ENCODE measurements around the gene UBE2QL1.

UBE2QL1 gene

DNA sequence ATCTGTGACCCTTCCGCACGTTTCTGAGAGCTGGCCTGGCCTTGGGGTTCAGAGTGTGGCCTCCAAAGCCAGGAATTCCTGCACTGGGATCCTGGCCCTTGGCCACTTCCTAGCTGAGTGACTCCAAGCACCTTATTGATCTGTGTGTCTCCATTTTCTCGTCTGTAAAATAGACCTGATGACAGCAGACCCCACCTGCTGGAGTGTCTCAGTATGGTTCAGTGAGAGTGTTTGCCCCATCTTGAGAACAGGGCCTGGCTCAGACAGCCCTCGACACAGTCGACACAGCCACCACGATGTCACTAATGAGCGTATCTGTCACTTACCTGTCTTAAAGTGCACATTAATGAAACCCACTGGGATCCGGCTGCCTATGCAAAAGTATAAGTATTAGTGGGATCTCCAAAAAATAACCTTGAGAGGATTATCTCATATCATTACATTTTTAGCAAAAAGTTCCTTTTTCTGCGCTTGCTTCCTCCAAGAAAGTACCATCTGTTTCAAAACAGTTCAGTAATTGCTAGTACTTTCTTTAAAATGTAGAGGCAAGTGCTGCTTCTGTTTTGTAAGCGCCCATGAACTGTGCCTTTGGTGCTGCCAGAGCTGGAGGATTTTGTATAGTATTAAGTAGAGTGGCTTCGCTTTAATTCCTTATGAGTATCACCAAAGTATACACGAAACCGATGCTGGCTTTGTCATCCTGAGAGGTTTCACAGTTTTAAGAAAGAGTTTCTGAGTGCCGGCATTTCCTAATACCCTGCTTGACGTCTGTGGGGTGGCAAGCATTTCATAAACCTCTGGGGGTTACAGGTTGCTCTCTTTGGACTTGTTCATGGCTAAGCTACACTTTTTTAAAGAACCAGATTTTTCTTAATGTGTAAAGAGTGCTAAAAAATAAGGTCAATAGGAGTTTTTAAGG lies 31.7 kb downstream of the UBE2QL1 start:
- DNase-seq: no peak

DNA sequence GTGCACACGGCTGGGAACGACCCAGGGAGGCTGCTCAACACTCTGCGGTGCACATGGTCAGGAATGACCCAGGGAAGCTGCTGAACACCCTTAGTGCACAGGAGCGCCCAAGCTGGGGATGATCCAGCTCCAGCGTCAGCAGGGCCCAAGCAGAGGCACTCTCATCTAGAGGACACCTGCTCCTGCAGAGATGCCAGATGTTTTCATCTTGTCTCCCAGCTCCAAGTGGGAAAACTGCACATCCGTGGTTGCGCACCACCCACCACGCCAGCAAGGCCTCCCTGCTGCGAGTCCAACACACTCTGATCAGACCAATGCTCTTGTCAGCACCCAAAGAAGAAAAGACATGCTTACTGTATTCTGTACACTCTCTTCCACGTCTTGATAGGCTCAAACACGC lies 34.1 kb downstream of the UBE2QL1 start:
- DNase-seq: no peak

DNA sequence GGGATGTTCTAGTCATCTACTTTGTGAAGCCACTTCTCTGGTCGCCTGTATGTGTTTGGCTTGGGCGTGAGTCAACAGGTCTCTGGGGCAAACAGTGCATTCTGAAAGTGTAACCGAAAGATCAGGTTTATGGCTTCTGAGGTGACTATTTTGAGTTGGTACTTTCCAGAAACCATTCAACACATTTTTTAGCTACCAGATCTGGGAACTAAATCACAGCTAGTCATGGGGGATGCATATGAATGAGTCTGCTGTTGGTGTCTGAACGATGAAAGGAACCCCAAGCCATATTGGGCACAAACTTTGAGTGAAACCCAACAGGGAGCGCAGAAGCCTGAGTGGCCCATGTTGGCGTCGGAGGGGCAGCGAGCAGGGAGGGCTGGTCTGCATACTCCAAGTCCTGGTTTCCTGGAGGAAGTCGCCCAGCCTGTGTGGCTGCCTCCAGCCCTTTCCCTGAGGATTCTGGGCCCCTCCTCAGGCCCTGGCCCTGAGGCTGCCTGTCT lies 35.3 kb downstream of the UBE2QL1 start:
- DNase-seq: no peak

DNA sequence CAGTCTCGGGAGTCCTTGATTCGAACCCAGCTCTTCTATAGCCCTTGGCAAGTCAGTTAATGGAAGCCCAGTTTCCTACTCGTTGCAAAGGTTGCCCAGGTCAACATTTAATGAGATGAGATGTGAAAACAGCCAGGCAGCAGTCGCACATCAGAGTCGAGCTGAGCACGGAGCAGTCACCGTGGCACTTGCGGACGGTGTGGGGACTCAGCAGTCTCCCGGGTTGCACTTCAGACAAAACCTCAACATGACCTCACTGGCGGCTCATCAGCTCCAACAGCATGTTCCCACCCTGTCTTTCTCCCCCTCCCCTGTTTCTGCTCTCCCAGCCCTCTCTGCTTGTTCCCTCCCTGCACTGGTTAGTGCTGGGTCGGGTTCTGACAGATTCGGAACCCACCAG lies 35.8 kb downstream of the UBE2QL1 start:
- no peak for DNase-seq

DNA sequence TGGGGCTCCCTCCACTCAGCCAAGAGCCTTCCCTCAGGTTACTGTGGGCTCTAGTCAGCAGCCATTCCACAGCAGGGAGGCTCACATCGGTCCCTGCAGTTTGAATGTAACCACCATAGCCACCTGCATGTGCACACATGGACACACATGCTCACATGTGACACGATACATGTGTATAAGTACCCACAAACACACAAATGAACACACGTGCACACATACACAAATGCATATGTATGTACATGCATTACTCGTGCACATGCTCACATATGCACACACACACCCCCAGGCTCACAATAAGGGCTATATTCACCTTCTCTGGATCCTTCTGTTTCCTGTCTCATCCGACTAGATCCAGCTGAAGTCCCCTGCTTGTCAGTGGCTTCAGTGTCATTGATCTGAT lies 36.2 kb downstream of the UBE2QL1 start:
- DNase-seq: no peak

DNA sequence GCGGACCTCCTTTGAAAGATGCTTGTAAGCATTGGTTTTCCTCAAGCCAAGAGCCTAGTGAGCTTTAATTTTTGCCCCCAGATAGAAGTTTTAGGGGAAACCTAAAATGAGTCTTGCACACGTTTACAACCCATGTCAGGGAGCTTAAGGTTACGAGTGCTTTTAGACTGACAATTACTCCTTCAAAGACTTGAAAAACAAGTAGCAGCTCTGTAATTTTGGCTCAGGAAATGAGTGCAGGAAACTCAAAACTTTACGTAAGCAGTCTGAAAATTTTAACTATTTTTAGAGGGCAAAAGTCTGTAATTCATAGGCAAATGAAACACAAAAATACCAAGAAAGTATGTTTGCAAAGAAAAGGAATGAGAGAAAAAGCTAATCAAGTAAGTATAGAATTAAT lies 36.8 kb downstream of the UBE2QL1 start:
- DNase-seq: no peak

DNA sequence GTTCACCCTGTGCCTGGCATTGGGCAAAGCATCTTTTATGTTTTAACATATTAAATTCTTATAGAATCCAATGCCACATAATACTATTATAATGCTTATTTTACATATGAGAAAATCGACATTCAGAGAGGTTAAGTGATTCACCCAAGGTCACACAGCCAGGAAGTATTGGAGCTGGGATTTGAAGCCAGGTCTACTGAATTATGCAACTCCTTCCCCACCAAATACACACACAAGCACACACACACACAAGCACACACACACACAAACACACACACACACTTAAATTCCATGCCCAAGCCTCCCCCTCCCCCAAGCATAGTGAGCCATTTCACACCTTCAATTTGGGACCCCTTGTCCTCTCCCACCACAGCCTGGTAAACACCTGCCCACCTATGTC lies 37.4 kb downstream of the UBE2QL1 start:
- DNase-seq: no peak

DNA sequence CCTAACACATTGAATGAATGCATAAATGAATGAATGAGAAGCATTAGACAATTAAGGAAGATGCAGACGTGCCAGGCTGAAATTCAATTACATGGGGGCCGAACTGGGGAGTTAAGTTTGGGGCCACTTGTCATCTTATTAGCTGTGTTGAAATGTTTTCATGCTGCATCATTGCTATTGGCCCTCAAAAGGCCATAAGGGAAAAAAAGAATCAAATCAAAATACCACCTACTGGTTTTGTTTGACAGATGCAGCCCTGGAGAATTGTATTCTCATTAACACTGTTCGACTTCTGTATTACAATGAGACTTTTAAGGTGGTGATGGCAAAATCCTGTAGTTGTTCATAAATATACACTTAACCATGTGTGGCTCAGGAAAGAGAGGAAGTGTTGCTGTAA lies 38.4 kb downstream of the UBE2QL1 start:
- DNase-seq: no peak

DNA sequence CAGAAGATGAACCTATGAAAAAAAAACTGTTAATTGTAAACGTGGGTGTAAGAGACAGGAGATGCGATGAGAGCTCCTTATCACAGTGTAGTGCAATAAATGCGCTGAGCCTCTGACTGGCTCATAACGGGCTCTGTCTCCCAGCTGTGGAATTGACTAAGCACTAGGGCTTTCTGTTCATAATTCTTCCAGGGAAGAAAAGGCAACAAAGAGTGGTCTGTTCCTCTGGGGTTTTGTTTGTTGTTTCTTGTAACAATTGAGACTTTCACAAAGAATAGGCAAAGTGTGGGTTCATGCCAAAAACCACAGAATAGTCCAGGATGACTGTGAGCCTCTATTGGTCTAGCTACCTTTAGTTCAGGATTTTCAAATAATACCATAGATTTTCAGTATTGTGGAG lies 39.4 kb downstream of the UBE2QL1 start:
- no peak for DNase-seq

DNA sequence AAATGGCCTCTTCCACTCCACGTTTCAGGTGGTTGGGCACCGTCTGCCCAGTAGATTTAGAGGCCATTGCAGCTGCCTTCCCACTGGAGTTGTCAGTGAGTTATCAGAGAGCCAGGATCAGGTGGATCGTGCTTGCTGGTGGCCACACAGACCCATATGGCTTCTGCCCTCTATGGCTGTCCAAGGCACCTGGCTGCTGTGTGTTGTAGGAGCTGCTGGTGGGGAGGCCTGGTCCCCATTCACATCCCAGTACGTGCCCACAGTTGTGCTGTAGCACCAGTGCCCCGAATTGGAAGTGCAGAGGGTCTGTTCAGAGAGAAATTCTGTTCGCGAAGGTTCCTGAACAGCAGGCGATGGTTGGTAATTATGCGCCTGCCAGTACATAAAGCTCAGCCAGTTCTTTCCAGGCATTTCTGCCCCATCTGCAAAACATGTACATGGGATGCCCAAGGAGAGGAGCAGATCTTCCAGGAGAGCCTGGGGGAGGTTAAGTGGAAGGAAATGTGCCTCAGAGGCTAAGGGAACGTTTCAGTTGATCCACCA lies 41.1 kb downstream of the UBE2QL1 start:
- no peak for DNase-seq

DNA sequence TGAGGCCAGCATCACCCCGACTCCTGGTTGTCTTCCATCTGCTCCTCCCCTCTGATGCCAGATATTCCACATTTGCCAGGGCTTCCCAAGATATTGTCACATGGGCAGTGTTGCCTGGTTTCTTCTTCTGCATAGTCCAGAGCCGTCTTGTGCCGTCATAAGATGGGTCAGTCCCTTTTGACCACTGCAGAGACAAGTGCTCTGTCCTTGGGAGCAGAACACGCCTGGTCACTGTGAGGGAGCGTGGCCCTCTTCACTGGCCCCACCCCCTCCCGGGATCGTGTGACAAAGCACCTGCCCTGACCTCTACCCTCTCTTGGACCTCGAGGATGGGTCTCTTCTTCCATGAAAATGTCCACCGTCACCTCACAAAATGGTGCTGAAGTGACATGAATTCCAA lies 41.6 kb downstream of the UBE2QL1 start:
- no peak for DNase-seq

DNA sequence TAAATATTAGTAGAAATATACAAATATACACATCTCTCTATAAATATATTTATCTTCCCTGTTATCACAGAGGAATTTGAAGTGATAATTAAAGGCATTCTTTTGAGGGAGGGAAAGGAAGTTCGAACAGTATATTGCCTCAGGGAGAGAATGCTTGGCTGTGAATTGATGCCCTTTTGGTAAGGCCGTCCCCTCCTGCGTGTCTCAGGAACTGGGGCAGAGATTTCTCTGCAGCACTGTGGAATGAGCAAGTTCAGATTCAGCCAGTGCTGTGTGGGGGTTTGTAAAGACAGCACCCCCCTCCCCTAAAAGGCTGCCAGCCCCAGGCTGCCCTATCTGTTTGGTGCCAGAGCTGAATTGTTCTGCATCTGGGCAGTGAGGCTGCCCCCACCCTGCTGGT lies 42.0 kb downstream of the UBE2QL1 start:
- no peak for DNase-seq

DNA sequence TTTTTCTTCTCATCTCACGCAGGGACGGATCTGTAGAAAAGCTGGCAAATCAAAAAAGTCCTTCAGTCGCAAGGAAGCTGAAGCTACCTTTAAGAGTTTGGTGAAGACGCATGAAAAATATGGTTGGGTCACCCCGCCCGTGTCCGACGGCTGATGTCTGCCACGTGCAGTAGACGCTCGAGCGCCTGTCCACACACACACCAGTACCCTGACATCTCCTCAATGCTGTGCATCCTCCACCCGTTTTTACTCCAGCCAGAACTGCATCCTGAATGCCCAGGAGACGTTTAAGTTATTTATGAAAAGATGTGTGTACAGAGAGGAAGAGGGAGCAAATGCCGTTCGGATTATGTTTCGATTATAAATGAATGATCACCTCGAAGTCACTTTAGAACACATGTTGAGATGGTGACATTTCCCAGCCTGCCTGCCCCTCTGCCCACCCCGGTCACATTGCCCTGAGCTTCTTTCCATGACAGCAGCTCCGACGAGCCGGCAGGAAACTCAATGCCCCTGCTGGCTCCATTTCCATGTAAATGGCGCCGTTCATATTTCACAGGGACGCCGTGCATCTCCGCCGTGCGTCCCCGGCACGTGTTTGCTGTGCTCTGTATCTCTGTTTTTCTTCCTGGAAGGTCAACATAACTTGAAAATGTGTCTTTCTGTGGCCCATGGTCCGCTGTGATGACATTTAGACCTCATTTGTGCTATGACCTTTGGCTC lies 42.7 kb downstream of the UBE2QL1 start:
- DNase-seq: no peak

DNA sequence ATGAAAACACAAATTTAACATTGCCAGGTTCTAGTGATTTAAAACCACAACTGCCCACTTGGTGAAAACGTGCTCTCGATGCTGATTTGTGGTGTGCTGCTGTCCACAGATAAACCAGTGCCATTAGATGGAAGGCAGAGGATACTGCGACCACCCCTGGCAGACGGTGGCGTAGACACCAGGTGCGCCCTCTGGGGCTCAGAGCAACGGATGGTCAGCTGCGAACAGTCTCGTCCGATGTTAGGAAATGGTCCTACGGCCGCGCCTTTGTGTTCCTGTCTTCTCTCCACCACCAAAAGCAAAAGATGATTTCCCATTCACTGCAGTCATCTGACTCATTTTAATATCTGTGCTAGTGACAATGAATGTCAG lies 43.2 kb downstream of the UBE2QL1 start:
- DNase-seq: no peak

DNA sequence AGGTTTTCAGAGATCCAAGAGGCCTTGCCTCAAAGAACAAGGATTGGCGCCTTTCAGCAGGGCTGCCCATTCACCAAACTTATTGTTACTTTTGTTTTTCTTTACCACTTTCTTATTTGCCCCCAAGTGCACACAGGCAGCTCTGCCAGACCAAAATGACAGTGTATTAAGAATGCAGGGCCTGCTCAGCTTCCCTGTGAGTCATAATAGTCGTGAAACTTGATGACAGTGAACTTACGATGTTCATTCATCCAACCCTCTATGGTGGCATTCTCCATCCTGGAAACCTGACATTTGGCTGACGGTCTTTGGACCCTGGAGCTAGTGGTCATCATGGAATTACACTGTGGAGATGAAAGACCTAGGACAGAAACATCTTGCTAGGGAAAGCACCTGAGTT lies 44.3 kb downstream of the UBE2QL1 start:
- no peak for DNase-seq

DNA sequence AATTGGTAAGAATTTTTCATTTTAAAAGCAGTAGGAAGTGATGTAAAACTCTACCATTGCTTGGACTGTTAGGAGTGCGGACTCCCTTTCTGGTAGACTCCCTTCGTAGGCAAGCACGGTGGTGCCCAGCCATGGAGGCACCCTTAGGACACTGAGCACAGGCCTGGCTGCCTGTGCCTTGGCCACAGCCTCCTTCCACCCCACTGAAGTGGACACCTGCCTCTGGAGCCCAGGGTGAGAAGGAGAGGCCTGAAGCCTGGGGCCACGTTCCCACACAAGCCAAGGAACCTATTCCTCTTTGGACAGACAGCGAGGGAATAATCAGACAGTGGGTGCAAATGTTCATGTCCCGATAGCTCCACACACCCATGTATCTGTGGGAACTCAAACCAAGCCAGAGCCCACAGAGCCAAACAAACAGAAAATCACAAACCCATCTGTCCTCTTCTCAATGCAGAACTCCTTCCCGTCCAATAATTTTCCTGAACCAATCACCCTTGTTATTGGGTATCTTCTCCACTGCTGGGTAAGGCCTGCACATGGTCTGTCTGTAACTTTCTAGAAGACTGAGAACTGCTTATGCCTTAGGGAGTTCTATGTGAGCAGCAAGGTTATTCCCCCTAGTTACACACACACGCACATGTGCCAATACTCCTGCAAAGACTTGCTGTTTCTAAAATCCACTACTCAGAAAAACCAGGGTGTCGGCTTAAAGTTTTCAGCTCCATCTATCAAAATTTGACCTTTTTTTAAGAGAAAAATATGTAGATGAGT lies 45.2 kb downstream of the UBE2QL1 start:
- DNase-seq: no peak

DNA sequence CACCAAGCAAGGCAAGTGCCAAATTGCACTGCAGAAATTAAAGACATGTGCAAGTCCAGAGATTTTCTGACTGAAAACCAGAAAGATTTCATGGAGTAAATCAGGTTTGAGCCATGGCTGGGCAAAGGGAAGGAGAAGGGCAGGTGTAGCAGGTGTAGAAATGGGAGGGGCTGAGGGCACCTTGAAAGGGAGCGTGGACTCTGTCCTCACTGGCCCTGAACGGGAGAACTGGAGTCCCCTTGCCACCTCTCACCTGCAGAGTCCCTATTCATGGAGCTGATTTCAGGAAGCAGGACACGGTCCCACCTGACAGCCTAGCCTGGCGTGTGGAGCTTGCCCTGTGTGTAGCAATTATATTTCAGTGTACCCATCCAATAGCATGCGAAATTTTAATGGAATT lies 46.3 kb downstream of the UBE2QL1 start:
- no peak for DNase-seq

DNA sequence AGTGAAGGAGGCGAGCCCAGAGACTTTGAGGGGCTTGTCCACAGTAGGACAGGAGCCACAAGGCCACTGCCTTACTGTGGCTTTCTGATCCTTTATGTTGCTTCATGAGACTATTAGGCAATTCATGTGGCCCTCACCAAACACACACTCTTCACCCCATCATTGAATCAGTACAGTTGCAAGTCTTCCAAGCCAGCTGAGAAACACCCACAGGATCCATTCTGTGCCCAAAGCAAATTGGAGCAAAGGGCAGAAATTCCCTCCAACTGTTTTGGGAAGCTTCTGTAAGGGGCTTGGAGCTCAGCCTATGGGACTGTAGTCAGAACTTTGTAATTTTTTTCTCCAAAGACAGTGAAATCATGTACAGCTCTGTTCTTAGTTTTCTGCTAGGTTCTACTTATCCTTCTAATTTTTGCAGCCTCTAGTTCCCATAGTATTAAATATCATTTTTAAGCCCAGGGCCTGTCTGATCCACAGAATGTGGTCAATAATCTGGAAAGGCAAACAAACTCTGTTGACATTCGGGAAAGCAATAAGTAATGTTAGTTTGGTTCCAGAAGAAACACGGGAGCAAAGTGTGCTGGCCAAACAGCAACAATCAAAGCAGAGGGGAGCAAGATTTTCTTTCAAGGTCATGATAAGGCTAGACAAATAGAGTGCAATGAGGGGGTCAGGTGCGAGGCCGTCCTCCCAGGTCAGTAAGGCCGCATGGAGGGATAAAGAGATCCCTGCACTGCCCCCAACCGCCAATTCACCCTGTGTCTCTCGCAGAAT lies 47.0 kb downstream of the UBE2QL1 start:
- no peak for DNase-seq

DNA sequence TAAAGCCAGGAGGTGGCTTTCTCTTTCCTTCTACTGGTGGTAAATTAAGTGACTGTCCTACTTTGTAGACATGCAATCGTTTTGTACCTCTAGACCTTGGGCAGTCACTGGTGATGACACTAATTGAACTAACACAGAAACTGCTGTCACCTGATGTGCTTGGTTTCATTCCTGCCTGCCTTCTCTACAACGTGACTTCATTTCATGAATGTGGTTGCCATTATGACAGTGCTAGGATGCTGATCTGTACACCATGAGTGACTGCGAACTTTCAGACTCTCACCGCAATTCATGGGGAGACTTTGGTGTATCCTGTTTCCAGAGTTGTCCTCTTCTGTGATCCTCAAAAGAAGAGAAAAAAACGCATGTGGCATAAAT lies 47.5 kb downstream of the UBE2QL1 start:
- DNase-seq: no peak

DNA sequence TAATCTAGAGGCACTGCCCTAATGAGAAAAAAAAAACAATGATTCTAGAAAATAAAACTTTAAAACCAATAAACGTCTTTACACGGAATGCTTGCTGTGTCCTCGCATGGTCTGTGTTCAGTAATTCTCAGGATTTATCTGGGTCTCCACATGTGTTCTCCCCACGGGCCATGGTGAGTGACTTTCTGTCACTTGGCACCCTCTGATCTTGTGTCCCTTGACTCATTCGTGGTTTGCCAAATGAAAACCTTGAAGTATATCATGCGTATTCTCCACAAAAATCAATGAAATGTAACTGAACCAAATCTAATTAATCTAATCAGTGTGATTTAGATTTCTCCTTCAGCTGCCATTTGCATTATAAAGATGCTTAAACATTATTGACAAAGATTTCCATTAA lies 48.0 kb downstream of the UBE2QL1 start:
- DNase-seq: no peak

DNA sequence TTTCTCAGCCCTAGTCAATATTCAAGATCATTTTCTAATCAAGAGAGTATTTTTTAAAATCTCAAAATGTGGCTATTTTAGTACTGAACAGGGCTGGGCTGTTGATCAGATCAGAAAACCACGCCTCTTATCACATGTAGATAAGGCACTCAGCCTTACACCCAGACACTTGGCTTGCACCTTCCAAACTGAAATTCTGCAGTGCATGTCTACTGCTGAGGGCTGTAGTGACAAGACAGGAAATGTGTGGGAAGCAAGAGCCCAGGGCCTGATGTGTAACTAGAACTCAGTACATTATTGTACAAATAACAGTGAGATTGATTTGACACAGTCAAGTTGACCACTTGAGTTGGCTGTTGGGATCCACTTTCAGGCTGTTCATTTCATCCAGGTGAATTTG lies 48.6 kb downstream of the UBE2QL1 start:
- no peak for DNase-seq

DNA sequence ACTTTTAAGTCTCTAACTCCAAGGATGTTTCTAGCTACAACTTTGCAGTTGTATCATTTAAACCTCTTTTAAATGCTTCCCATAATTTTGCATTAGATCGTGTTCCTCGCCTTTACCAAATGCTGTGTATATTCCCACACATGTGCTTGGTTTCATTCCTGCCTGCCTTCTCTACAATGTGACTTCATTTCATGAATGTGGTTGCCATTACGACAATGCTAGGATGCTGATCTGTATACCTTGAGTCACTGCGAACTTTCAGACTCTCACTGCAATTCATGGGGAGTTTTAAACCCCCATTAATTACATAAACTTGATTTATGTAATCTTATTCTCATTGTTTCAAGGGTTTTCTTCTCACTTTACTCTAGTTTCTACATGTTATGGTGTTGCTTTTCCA lies 50.3 kb downstream of the UBE2QL1 start:
- no peak for DNase-seq

DNA sequence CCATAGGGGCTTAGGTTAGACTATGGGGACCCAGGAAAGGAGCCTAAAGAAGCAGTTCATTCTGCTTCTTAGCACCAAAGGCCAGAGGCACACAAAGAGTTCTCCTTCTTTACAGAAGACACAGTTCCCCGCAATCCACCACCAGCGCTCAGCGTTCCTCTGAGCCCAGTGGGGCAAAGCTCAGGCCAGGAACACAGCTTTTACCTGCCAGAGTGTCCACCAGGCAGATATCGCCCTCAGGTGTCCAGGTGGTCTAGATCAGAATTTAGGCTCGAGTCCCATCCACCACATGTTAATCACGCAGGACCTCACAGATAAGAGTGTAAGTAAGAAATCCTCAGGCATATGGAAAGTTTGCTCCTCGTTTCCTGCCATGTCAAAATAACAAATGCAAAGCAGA lies 53.0 kb downstream of the UBE2QL1 start:
- DNase-seq: no peak
